Testis (tissue), 2 donors: ENCODE measurements around the gene ATP5F1D.

Experiments
- CTCF ChIP-seq, 3 experiments: fragments of 450-650 bp in 2 of 3; fragments of 200-600 bp in 1 of 3; sonication (generic) in 1 of 3; IDR thresholded peaks; one replicate each; pipeline ENCODE4 v1.5.1; 2016 to 2019; ENCODE audit warnings: antibody characterized with exemption in 3 of 3, mild to moderate bottlenecking in 2 of 3, moderate library complexity in 1 of 3
- POLR2A ChIP-seq: fragments of 450-650 bp; IDR thresholded peaks from one replicate; pipeline ENCODE4 v1.6.1; 2017; ENCODE audit warnings: antibody characterized with exemption, mild to moderate bottlenecking, moderate library complexity

- no peak for TF ChIP-seq CTCF (IDR thresholded peaks at IDR 0.05)
- TF ChIP-seq POLR2A: no peak
These were observed 12.3 kb upstream of the ATP5F1D start for GRCh38 chr19:1229056-1229923.
